Gastrocnemius medialis (tissue), 4 donors: Measurements from ENCODE around the gene C1GALT1. TPM values are rescaled to one million over a fixed set of nuclear protein-coding genes. Genes with fewer than 3 reads are reported as not detected.

Experiments
- ATAC-seq, 2 donors: fragments of 150-250 bp; one replicate each; pipeline ENCODE4 v1.9.1; 2016
- DNase-seq, 2 donors: peaks; one replicate each; pipeline ENCODE4 v3.0.0-alpha.2; 2019
- H3K27ac ChIP-seq, 4 donors: fragments of 200-600 bp; sonication (generic); 1 replicate in 1 of 4; 2 replicates in 3 of 4; pipeline ENCODE4 v1.5.1; 2016 to 2018; ENCODE audit warnings: mild to moderate bottlenecking in 2 of 4, moderate library complexity in 1 of 4
- H3K27me3 ChIP-seq, 3 donors: fragments of 200-600 bp; sonication (generic) in 2 of 3; 1 replicate in 1 of 3; 2 replicates in 2 of 3; pipeline versions ENCODE4 v1.5.1 to v1.6.0; 2016 to 2019; ENCODE audit warnings: mild to moderate bottlenecking in 1 of 3, moderate library complexity in 1 of 3
- H3K36me3 ChIP-seq, 2 donors: fragments of 200-600 bp; sonication (generic) in 1 of 2; one replicate each; pipeline ENCODE4 v1.5.1; 2017 to 2018
- H3K4me1 ChIP-seq, 2 donors: fragments of 200-600 bp; sonication (generic) in 1 of 2; one replicate each; pipeline ENCODE4 v1.5.1; 2016 to 2017; ENCODE audit warnings: mild to moderate bottlenecking in 2 of 2
- H3K4me3 ChIP-seq, 4 donors: fragments of 200-600 bp; sonication (generic) in 3 of 4; 1 replicate in 1 of 4; 2 replicates in 3 of 4; pipeline ENCODE4 v1.5.1; 2016 to 2019; ENCODE audit warnings: mild to moderate bottlenecking in 2 of 4
- H3K9me3 ChIP-seq, 3 donors: fragments of 200-600 bp; sonication (generic) in 2 of 3; 1 replicate in 1 of 3; 2 replicates in 2 of 3; pipeline ENCODE4 v1.5.1; 2016 to 2019
- CTCF ChIP-seq, 5 experiments: fragments of 450-650 bp in 3 of 5; fragments of 200-600 bp in 2 of 5; sonication (generic) in 2 of 5; IDR thresholded peaks in 4 of 5; conservative IDR thresholded peaks in 1 of 5; 1 replicate in 4 of 5; 2 replicates in 1 of 5; pipeline ENCODE4 v1.5.1; 2016 to 2019; ENCODE audit warnings: antibody characterized with exemption in 5 of 5, mild to moderate bottlenecking in 3 of 5, moderate library complexity in 3 of 5
- POLR2A ChIP-seq, 2 donors: fragments of 450-650 bp; IDR thresholded peaks; one replicate each; pipeline ENCODE4 v1.6.1; 2017; ENCODE audit warnings: antibody characterized with exemption in 2 of 2, mild to moderate bottlenecking in 2 of 2, moderate library complexity in 2 of 2
- in situ Hi-C, 4 donors: fragments of 200-750 bp; cut with MboI; loops; one replicate each; pipeline versions ENCODE4 v1.15.0 to v1.8.0; 2017; ENCODE audit warnings: low sequenced_read_pairs in 4 of 4
- intact Hi-C: fragments of 100-400 bp; cut with DNase I; formaldehyde crosslinking; loops from one replicate; pipeline ENCODE4 v1.15.1; 2023; ENCODE audit warnings: low total_unique reads
- total RNA-seq, 4 donors: library from RNA; depleted of rRNA; stranded (reverse); fragments of >200 nt; gene quantifications; one replicate each; pipeline versions ENCODE4 v1.1.0 to v1.2.3, GENCODE V29; 2016

Gene C1GALT1
- total RNA-seq, 4 donors from 2014 or later: 16.1 to 40.8 (median 27.5) TPM

- H3K27me3 ChIP-seq: no peaks in the 10 kb centered on the region
- DNase-seq (no peak), ATAC-seq (no peak)
- H3K9me3 ChIP-seq: no peaks in the 10 kb centered on the region
- H3K4me3 ChIP-seq: no peak overlapping the region
- H3K36me3 ChIP-seq: no peaks in the 10 kb centered on the region
- intact Hi-C loops: no loop called here
- in situ Hi-C loops: no loop called here
- H3K4me1 ChIP-seq: peaks cover 3 to 14% of the 10 kb centered on the region in 2 donors
- TF ChIP-seq POLR2A (IDR thresholded peaks at IDR 0.05) (no peak), CTCF (IDR thresholded peaks at IDR 0.05 in 4 of 5, conservative IDR thresholded peaks at IDR 0.05 in 1 of 5) (no peak)
- no peak overlapping the region for H3K27ac ChIP-seq
These were observed 19.4 kb downstream of the C1GALT1 start for GRCh38 chr7:7201578-7202374.

GRCh38 chr7:7202375-7202720 is 20.0 kb downstream of the C1GALT1 start:
- ATAC-seq (no peak), DNase-seq (no peak)
- Histone ChIP-seq H3K4me3 (no peak overlapping the region), H3K27ac (no peak overlapping the region), H3K27me3 (no peaks in the 10 kb centered on the region), H3K4me1 (peaks cover 3 to 14% of the 10 kb centered on the region in 2 donors), H3K9me3 (no peaks in the 10 kb centered on the region), H3K36me3 (no peaks in the 10 kb centered on the region)
- no peak for TF ChIP-seq POLR2A (IDR thresholded peaks at IDR 0.05)
- TF ChIP-seq CTCF (IDR thresholded peaks at IDR 0.05 in 4 of 5, conservative IDR thresholded peaks at IDR 0.05 in 1 of 5): no peak
- intact Hi-C loops (no loop called here), in situ Hi-C loops (no loop called here)

- Histone ChIP-seq H3K9me3 (no peaks in the 10 kb centered on the region), H3K27me3 (no peaks in the 10 kb centered on the region), H3K27ac (no peak overlapping the region), H3K4me1 (peaks cover 3 to 14% of the 10 kb centered on the region in 2 donors), H3K36me3 (no peaks in the 10 kb centered on the region), H3K4me3 (no peak overlapping the region)
- TF ChIP-seq POLR2A (IDR thresholded peaks at IDR 0.05) (no peak), CTCF (IDR thresholded peaks at IDR 0.05 in 4 of 5, conservative IDR thresholded peaks at IDR 0.05 in 1 of 5) (no peak)
- intact Hi-C loops (no loop called here), in situ Hi-C loops (no loop called here)
- ATAC-seq: no peak
- no peak for DNase-seq
These were observed 21.6 kb downstream of the C1GALT1 start for GRCh38 chr7:7203813-7204575.

GRCh38 chr7:7207876-7208275 is 25.5 kb downstream of the C1GALT1 start:
- TF ChIP-seq POLR2A (IDR thresholded peaks at IDR 0.05): no peak
- TF ChIP-seq CTCF (IDR thresholded peaks at IDR 0.05 in 4 of 5, conservative IDR thresholded peaks at IDR 0.05 in 1 of 5): no peak
- no peak overlapping the region for H3K4me3 ChIP-seq
- in situ Hi-C loops: no loop called here
- H3K4me1 ChIP-seq: peaks cover 0 to 10% of the 10 kb centered on the region in 2 donors
- no peak overlapping the region for H3K27ac ChIP-seq
- DNase-seq: no peak
- no peaks in the 10 kb centered on the region for H3K9me3 ChIP-seq
- H3K27me3 ChIP-seq: no peaks in the 10 kb centered on the region
- H3K36me3 ChIP-seq: no peaks in the 10 kb centered on the region
- intact Hi-C loops: no loop called here
- no peak for ATAC-seq
